ENCODE results near the gene TCHHL1.

- TF ChIP-seq FOXJ3 (CRISPR knock-in tag; IDR thresholded peaks at IDR 0.05; ENCODE audit: borderline replicate concordance): no peak
- TF ChIP-seq, protein P1, sequence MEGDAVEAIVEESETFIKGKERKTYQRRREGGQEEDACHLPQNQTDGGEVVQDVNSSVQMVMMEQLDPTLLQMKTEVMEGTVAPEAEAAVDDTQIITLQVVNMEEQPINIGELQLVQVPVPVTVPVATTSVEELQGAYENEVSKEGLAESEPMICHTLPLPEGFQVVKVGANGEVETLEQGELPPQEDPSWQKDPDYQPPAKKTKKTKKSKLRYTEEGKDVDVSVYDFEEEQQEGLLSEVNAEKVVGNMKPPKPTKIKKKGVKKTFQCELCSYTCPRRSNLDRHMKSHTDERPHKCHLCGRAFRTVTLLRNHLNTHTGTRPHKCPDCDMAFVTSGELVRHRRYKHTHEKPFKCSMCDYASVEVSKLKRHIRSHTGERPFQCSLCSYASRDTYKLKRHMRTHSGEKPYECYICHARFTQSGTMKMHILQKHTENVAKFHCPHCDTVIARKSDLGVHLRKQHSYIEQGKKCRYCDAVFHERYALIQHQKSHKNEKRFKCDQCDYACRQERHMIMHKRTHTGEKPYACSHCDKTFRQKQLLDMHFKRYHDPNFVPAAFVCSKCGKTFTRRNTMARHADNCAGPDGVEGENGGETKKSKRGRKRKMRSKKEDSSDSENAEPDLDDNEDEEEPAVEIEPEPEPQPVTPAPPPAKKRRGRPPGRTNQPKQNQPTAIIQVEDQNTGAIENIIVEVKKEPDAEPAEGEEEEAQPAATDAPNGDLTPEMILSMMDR (IDR thresholded peaks at IDR 0.05): no peak
- TF ChIP-seq AR (CRISPR knock-in tag; IDR thresholded peaks at IDR 0.05): no peak
- no peak for TF ChIP-seq NFE2L1 (CRISPR knock-in tag; IDR thresholded peaks at IDR 0.05)
- TF ChIP-seq ZNF263 (CRISPR knock-in tag; IDR thresholded peaks at IDR 0.05; ENCODE audit: low read depth): no peak
- TF ChIP-seq, protein P2, sequence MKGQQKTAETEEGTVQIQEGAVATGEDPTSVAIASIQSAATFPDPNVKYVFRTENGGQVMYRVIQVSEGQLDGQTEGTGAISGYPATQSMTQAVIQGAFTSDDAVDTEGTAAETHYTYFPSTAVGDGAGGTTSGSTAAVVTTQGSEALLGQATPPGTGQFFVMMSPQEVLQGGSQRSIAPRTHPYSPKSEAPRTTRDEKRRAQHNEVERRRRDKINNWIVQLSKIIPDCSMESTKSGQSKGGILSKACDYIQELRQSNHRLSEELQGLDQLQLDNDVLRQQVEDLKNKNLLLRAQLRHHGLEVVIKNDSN (CRISPR knock-in tag; IDR thresholded peaks at IDR 0.05): no peak
- no peak for TF ChIP-seq JUN (CRISPR knock-in tag; IDR thresholded peaks at IDR 0.05)
These were observed 52.3 kb downstream of the TCHHL1 start, which contains the start of gene S100A11 for GRCh38 chr1:152036267-152037216.

All from WTC11 (cell line).